Measurements from ENCODE around the gene RAB6B.

Gene RAB6B

DNA sequence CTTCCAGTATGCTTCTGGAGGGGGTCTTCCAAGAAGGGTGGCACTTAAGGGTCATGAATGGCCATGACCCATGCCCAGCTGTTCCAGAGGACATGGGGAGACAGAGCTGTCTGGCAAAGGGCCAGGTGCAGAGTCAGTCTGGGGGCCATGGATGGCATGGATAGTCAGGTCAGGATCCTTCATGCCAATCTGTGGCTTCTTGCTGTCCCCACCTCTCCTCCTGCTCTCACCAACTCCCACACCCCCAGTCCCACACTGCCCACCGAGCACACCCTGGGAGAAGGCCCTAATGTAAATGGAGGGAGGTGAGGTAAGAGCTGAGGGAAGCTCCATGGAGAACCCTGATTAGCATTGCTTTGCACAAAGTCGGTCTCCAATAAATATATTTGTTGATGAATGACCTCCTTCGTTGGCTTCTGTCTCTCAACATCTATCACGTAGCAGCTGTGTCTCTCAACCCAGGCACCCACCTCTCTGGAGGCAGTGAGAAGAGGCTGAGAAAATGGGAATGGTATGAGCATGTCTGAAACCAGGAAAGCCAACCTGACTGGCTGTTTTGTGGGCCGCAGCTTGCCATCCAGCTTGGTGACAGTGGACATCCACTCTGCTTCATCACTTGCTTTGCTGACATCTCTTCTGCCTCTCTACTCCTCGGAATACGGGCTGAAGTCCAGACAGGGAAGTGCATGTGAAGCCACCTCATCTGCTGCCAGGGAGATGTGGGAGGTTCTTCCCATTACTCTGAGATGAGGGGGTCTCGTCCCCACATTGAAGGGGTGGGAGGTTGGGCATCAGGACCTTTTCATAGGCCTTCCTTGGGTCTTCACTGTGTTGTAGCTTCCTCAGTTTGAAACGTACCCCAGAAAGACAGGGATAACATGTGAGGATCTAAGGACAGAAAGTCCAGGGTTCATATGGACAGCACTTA, 37.7 kb upstream of the RAB6B start:
- H3K4me3 ChIP-seq (ENCODE audit: low read depth, low read length): no peak overlapping the region
- ChIA-PET CTCF (interaction anchor here (0.6 to 6.3 kb wide), 5 partner anchors 99 to 279 kb away, joined by 3 to 45 read pairs (median 3); no protein-coding TSS in a partner anchor), POLR2A (no interaction called here)
- H3K36me3 ChIP-seq (ENCODE audit: control insufficient read depth in 2 of 2, insufficient read depth in 1 of 2, low read length in 2 of 2): no peaks in the 10 kb centered on the region
- H3K27ac ChIP-seq (ENCODE audit: extremely low read depth, low read depth, low read length): no peak overlapping the region
- TF ChIP-seq SP7 (tag by site-specific recombination; IDR thresholded peaks at IDR 0.05) (no peak), ZSCAN16 (tag by site-specific recombination; IDR thresholded peaks at IDR 0.05) (no peak), IKZF3 (tag by site-specific recombination; IDR thresholded peaks at IDR 0.05) (no peak), ZNF169 (tag by site-specific recombination; IDR thresholded peaks at IDR 0.05) (no peak), ZNF626 (tag by site-specific recombination; IDR thresholded peaks at IDR 0.05) (no peak), ZNF248 (tag by site-specific recombination; IDR thresholded peaks at IDR 0.05) (no peak), ZFHX2 (tag by site-specific recombination; conservative IDR thresholded peaks at IDR 0.05) (no peak), ZNF548 (tag by site-specific recombination; IDR thresholded peaks at IDR 0.05) (no peak), ZNF664 (tag by site-specific recombination; IDR thresholded peaks at IDR 0.05) (no peak), ZNF549 (tag by site-specific recombination; IDR thresholded peaks at IDR 0.05) (no peak), ZNF776 (tag by site-specific recombination; IDR thresholded peaks at IDR 0.05; ENCODE audit: borderline replicate concordance) (no peak), ZNF560 (tag by site-specific recombination; IDR thresholded peaks at IDR 0.05; ENCODE audit: borderline replicate concordance) (no peak)
- TF ChIP-seq, protein P1, sequence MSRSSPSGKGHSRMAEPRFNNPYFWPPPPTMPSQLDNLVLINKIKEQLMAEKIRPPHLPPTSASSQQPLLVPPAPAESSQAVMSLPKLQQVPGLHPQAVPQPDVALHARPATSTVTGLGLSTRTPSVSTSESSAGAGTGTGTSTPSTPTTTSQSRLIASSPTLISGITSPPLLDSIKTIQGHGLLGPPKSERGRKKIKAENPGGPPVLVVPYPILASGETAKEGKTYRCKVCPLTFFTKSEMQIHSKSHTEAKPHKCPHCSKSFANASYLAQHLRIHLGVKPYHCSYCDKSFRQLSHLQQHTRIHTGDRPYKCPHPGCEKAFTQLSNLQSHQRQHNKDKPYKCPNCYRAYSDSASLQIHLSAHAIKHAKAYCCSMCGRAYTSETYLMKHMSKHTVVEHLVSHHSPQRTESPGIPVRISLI (tag by site-specific recombination; IDR thresholded peaks at IDR 0.05): no peak
- TF ChIP-seq, protein P2, sequence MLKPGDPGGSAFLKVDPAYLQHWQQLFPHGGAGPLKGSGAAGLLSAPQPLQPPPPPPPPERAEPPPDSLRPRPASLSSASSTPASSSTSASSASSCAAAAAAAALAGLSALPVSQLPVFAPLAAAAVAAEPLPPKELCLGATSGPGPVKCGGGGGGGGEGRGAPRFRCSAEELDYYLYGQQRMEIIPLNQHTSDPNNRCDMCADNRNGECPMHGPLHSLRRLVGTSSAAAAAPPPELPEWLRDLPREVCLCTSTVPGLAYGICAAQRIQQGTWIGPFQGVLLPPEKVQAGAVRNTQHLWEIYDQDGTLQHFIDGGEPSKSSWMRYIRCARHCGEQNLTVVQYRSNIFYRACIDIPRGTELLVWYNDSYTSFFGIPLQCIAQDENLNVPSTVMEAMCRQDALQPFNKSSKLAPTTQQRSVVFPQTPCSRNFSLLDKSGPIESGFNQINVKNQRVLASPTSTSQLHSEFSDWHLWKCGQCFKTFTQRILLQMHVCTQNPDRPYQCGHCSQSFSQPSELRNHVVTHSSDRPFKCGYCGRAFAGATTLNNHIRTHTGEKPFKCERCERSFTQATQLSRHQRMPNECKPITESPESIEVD (tag by site-specific recombination; IDR thresholded peaks at IDR 0.05): no peak
- TF ChIP-seq, protein P3, sequence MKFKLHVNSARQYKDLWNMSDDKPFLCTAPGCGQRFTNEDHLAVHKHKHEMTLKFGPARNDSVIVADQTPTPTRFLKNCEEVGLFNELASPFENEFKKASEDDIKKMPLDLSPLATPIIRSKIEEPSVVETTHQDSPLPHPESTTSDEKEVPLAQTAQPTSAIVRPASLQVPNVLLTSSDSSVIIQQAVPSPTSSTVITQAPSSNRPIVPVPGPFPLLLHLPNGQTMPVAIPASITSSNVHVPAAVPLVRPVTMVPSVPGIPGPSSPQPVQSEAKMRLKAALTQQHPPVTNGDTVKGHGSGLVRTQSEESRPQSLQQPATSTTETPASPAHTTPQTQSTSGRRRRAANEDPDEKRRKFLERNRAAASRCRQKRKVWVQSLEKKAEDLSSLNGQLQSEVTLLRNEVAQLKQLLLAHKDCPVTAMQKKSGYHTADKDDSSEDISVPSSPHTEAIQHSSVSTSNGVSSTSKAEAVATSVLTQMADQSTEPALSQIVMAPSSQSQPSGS (tag by site-specific recombination; IDR thresholded peaks at IDR 0.05; ENCODE audit: low read depth): no peak
- TF ChIP-seq, protein P4, sequence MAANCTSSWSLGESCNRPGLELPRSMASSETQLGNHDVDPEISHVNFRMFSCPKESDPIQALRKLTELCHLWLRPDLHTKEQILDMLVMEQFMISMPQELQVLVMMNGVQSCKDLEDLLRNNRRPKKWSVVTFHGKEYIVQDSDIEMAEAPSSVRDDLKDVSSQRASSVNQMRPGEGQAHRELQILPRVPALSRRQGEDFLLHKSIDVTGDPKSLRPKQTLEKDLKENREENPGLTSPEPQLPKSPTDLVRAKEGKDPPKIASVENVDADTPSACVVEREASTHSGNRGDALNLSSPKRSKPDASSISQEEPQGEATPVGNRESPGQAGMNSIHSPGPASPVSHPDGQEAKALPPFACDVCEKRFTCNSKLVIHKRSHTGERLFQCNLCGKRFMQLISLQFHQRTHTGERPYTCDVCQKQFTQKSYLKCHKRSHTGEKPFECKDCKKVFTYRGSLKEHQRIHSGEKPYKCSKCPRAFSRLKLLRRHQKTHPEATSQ (tag by site-specific recombination; IDR thresholded peaks at IDR 0.05): no peak
- TF ChIP-seq, protein P5, sequence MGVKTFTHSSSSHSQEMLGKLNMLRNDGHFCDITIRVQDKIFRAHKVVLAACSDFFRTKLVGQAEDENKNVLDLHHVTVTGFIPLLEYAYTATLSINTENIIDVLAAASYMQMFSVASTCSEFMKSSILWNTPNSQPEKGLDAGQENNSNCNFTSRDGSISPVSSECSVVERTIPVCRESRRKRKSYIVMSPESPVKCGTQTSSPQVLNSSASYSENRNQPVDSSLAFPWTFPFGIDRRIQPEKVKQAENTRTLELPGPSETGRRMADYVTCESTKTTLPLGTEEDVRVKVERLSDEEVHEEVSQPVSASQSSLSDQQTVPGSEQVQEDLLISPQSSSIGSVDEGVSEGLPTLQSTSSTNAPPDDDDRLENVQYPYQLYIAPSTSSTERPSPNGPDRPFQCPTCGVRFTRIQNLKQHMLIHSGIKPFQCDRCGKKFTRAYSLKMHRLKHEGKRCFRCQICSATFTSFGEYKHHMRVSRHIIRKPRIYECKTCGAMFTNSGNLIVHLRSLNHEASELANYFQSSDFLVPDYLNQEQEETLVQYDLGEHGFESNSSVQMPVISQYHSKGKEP (tag by site-specific recombination; IDR thresholded peaks at IDR 0.05): no peak
- TF ChIP-seq, protein P6, sequence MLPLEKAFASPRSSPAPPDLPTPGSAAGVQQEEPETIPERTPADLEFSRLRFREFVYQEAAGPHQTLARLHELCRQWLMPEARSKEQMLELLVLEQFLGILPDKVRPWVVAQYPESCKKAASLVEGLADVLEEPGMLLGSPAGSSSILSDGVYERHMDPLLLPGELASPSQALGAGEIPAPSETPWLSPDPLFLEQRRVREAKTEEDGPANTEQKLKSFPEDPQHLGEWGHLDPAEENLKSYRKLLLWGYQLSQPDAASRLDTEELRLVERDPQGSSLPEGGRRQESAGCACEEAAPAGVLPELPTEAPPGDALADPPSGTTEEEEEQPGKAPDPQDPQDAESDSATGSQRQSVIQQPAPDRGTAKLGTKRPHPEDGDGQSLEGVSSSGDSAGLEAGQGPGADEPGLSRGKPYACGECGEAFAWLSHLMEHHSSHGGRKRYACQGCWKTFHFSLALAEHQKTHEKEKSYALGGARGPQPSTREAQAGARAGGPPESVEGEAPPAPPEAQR (tag by site-specific recombination; IDR thresholded peaks at IDR 0.05): no peak
- H3K4me1 ChIP-seq (ENCODE audit: control insufficient read depth, insufficient read depth, low read length): no peaks in the 10 kb centered on the region
- H3K9me3 ChIP-seq (ENCODE audit: control insufficient read depth, insufficient read depth, low read depth, low read length): no peaks in the 10 kb centered on the region

All from HEK293 (cell line).